SK-N-SH treated with all-trans-retinoic acid at 6 μM for 48 hours (cell line): ENCODE measurements around the gene KRTAP23-1.

Experiments used
- ATAC-seq: fragments of 200-7000 bp; cut with Tn5 transposase; 3 replicates; pipeline ENCODE4 v1.9.1; 2020; ENCODE audit warnings: mild to moderate bottlenecking, moderate library complexity
- ARNTL ChIP-seq: fragments of 450-650 bp; formaldehyde crosslinking; IDR thresholded peaks from 2 replicates; pipeline ENCODE4 v1.5.0; 2020; ENCODE audit warnings: low read depth, mild to moderate bottlenecking, moderate library complexity, borderline replicate concordance
- BACH2 ChIP-seq: fragments of 250-450 bp; sonication (Bioruptor Pico); IDR thresholded peaks from 2 replicates; pipeline ENCODE4 v1.9.0; 2021; ENCODE audit warnings: mild to moderate bottlenecking, borderline replicate concordance
- CREB5 ChIP-seq: fragments of 250-450 bp; sonication (Bioruptor Pico); IDR thresholded peaks from 2 replicates; pipeline ENCODE4 v1.5.1; 2020; ENCODE audit warnings: low read depth, mild to moderate bottlenecking, moderate library complexity
- CSDC2 ChIP-seq: fragments of 250-450 bp; sonication (Bioruptor Pico); IDR thresholded peaks from 2 replicates; pipeline ENCODE4 v1.5.0; 2020; ENCODE audit warnings: mild to moderate bottlenecking, moderate library complexity
- ESRRG ChIP-seq: fragments of 250-450 bp; sonication (Bioruptor Pico); IDR thresholded peaks from 2 replicates; pipeline ENCODE4 v1.6.1; 2021; ENCODE audit warnings: mild to moderate bottlenecking
- GLIS3 ChIP-seq: fragments of 250-450 bp; sonication (Bioruptor Pico); IDR thresholded peaks from 2 replicates; pipeline ENCODE4 v1.5.0; 2020; ENCODE audit warnings: mild to moderate bottlenecking, moderate library complexity
- RARB ChIP-seq: fragments of 250-450 bp; sonication (Bioruptor Pico); IDR thresholded peaks from 2 replicates; pipeline ENCODE4 v1.8.0; 2021; ENCODE audit warnings: mild to moderate bottlenecking, moderate library complexity
- SNAI2 ChIP-seq: fragments of 250-450 bp; sonication (Bioruptor Pico); IDR thresholded peaks from 2 replicates; pipeline ENCODE4 v1.5.0; 2020; ENCODE audit warnings: mild to moderate bottlenecking, moderate library complexity
- TCF4 ChIP-seq: fragments of 250-450 bp; sonication (Bioruptor Pico); IDR thresholded peaks from 2 replicates; pipeline ENCODE4 v1.8.0; 2021; ENCODE audit warnings: mild to moderate bottlenecking, moderate library complexity, borderline replicate concordance
- TOX ChIP-seq: fragments of 250-450 bp; sonication (Bioruptor Pico); IDR thresholded peaks from 2 replicates; pipeline ENCODE4 v1.8.0; 2021; ENCODE audit warnings: mild to moderate bottlenecking, moderate library complexity, borderline replicate concordance
- ZC3H10 ChIP-seq: fragments of 250-450 bp; sonication (Bioruptor Pico); IDR thresholded peaks from 2 replicates; pipeline ENCODE4 v1.5.1; 2021; ENCODE audit warnings: mild to moderate bottlenecking, moderate library complexity
- ZFP3 ChIP-seq: fragments of 250-450 bp; sonication (Bioruptor Pico); IDR thresholded peaks from 2 replicates; pipeline ENCODE4 v1.5.0; 2020; ENCODE audit warnings: mild to moderate bottlenecking, moderate library complexity
- ZFP30 ChIP-seq: fragments of 450-650 bp; formaldehyde crosslinking; IDR thresholded peaks from 2 replicates; pipeline ENCODE4 v1.5.0; 2022; ENCODE audit warnings: mild to moderate bottlenecking, moderate library complexity
- ZNF565 ChIP-seq: fragments of 450-650 bp; formaldehyde crosslinking; conservative IDR thresholded peaks from 2 replicates; pipeline ENCODE4 v1.5.0; 2020; ENCODE audit warnings: low read depth, mild to moderate bottlenecking, moderate library complexity
- ZNF70 ChIP-seq: fragments of 450-650 bp; formaldehyde crosslinking; IDR thresholded peaks from 2 replicates; pipeline ENCODE4 v1.5.0; 2020; ENCODE audit warnings: mild to moderate bottlenecking, moderate library complexity
- ZNF8 ChIP-seq: fragments of 450-650 bp; formaldehyde crosslinking; IDR thresholded peaks from 2 replicates; pipeline ENCODE4 v1.5.0; 2020; ENCODE audit warnings: mild to moderate bottlenecking, moderate library complexity
- TF ChIP-seq, protein P1 (sequence below): fragments of 250-450 bp; sonication (Bioruptor Pico); IDR thresholded peaks from 2 replicates; pipeline ENCODE4 v1.8.0; 2020; ENCODE audit warnings: mild to moderate bottlenecking, moderate library complexity, borderline replicate concordance
- TF ChIP-seq, protein P2 (sequence below): fragments of 250-450 bp; sonication (Bioruptor Pico); IDR thresholded peaks from 2 replicates; pipeline ENCODE4 v1.8.0; 2021; ENCODE audit warnings: low read depth, mild to moderate bottlenecking, moderate library complexity, borderline replicate concordance
- TF ChIP-seq, protein P3 (sequence below): fragments of 250-450 bp; sonication (Bioruptor Pico); IDR thresholded peaks from 2 replicates; pipeline ENCODE4 v1.5.1; 2021; ENCODE audit warnings: mild to moderate bottlenecking, moderate library complexity

Gene KRTAP23-1

GRCh38 chr21:30391492-30392025 lies 43.2 kb upstream of the KRTAP23-1 start:
- no peak for TF ChIP-seq ESRRG (CRISPR knock-in tag)
- no peak for TF ChIP-seq CREB5
- no peak for TF ChIP-seq RARB
- TF ChIP-seq ZNF565 (CRISPR knock-in tag) = no peak
- TF ChIP-seq ZNF70 (CRISPR knock-in tag) = no peak
- TF ChIP-seq ZFP3 = no peak

DNA sequence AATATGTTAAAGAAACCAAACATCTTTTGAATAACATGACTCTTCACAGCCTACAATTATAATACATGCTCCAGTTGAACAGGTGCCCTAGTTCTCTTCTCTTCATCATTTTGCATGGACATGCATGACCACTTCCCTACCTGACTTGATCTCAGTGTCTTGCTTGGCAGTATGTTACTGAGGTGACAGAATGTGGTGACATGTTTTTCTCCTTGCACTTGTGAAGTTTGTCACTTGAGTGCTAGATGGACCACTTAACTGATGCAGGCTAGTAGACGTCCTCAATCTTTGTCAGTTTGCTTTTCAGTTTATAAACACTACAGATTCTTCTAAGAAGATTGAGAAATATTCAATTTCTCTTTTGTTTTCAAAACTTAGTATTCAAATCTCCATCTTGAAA lies 33.8 kb upstream of the KRTAP23-1 start:
- TF ChIP-seq SNAI2 (CRISPR knock-in tag) = no peak
- TF ChIP-seq, protein P1, sequence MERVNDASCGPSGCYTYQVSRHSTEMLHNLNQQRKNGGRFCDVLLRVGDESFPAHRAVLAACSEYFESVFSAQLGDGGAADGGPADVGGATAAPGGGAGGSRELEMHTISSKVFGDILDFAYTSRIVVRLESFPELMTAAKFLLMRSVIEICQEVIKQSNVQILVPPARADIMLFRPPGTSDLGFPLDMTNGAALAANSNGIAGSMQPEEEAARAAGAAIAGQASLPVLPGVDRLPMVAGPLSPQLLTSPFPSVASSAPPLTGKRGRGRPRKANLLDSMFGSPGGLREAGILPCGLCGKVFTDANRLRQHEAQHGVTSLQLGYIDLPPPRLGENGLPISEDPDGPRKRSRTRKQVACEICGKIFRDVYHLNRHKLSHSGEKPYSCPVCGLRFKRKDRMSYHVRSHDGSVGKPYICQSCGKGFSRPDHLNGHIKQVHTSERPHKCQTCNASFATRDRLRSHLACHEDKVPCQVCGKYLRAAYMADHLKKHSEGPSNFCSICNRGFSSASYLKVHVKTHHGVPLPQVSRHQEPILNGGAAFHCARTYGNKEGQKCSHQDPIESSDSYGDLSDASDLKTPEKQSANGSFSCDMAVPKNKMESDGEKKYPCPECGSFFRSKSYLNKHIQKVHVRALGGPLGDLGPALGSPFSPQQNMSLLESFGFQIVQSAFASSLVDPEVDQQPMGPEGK = no peak
- TF ChIP-seq TCF4 = no peak
- TF ChIP-seq TOX (CRISPR knock-in tag) = no peak
- no peak for TF ChIP-seq ZNF8
- TF ChIP-seq ZC3H10 = no peak
- no peak for TF ChIP-seq ZFP3
- no peak for TF ChIP-seq CSDC2 (CRISPR knock-in tag)
- TF ChIP-seq ZFP30 (CRISPR knock-in tag) = no peak
- ATAC-seq = no peak

More at GRCh38 chr21:30391492-30392025, 43.2 kb upstream of the KRTAP23-1 start:
- ATAC-seq = no peak

GRCh38 chr21:30372139-30372770 lies 23.8 kb upstream of the KRTAP23-1 start, which contains the start of gene KRTAP13-2:
KRTAP13-2 (minus strand) TSS chr21:30372271; CDS start chr21:30372213, 58 bp downstream.
- ATAC-seq = no peak
- no peak for TF ChIP-seq CREB5
- TF ChIP-seq, protein P1 = no peak
- TF ChIP-seq GLIS3 (CRISPR knock-in tag) = no peak
- TF ChIP-seq RARB = no peak
- no peak for TF ChIP-seq TCF4
- TF ChIP-seq ARNTL (CRISPR knock-in tag) = no peak
- TF ChIP-seq, protein P2, sequence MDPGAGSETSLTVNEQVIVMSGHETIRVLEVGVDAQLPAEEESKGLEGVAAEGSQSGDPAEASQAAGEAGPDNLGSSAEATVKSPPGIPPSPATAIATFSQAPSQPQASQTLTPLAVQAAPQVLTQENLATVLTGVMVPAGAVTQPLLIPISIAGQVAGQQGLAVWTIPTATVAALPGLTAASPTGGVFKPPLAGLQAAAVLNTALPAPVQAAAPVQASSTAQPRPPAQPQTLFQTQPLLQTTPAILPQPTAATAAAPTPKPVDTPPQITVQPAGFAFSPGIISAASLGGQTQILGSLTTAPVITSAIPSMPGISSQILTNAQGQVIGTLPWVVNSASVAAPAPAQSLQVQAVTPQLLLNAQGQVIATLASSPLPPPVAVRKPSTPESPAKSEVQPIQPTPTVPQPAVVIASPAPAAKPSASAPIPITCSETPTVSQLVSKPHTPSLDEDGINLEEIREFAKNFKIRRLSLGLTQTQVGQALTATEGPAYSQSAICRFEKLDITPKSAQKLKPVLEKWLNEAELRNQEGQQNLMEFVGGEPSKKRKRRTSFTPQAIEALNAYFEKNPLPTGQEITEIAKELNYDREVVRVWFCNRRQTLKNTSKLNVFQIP (CRISPR knock-in tag) = no peak
- TF ChIP-seq BACH2 (CRISPR knock-in tag) = no peak
- TF ChIP-seq TOX (CRISPR knock-in tag) = no peak
- no peak for TF ChIP-seq ZNF8

GRCh38 chr21:30355906-30356305 lies 7.5 kb upstream of the KRTAP23-1 start:
- TF ChIP-seq, protein P3, sequence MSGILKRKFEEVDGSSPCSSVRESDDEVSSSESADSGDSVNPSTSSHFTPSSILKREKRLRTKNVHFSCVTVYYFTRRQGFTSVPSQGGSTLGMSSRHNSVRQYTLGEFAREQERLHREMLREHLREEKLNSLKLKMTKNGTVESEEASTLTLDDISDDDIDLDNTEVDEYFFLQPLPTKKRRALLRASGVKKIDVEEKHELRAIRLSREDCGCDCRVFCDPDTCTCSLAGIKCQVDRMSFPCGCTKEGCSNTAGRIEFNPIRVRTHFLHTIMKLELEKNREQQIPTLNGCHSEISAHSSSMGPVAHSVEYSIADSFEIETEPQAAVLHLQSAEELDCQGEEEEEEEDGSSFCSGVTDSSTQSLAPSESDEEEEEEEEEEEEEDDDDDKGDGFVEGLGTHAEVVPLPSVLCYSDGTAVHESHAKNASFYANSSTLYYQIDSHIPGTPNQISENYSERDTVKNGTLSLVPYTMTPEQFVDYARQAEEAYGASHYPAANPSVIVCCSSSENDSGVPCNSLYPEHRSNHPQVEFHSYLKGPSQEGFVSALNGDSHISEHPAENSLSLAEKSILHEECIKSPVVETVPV (CRISPR knock-in tag) = no peak
- TF ChIP-seq ARNTL (CRISPR knock-in tag) (no peak), ESRRG (CRISPR knock-in tag) (no peak)

More at GRCh38 chr21:30355906-30356305, 7.5 kb upstream of the KRTAP23-1 start:
- no peak for ATAC-seq
